GM12801 (cell line): ENCODE results near the gene TSPAN9.

Experiments
- TF ChIP-seq, protein P1 (sequence below): IDR thresholded peaks from one replicate; pipeline ENCODE4 v1.5.1; 2011; ENCODE audit warnings: control low read depth; ENCODE audit not compliant: insufficient read length; ENCODE audit errors: extremely low read depth

The TSPAN9 gene

GRCh38 chr12:3204730-3205531 is 127.8 kb downstream of the TSPAN9 start:
- TF ChIP-seq, protein P1, sequence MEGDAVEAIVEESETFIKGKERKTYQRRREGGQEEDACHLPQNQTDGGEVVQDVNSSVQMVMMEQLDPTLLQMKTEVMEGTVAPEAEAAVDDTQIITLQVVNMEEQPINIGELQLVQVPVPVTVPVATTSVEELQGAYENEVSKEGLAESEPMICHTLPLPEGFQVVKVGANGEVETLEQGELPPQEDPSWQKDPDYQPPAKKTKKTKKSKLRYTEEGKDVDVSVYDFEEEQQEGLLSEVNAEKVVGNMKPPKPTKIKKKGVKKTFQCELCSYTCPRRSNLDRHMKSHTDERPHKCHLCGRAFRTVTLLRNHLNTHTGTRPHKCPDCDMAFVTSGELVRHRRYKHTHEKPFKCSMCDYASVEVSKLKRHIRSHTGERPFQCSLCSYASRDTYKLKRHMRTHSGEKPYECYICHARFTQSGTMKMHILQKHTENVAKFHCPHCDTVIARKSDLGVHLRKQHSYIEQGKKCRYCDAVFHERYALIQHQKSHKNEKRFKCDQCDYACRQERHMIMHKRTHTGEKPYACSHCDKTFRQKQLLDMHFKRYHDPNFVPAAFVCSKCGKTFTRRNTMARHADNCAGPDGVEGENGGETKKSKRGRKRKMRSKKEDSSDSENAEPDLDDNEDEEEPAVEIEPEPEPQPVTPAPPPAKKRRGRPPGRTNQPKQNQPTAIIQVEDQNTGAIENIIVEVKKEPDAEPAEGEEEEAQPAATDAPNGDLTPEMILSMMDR = no peak

- TF ChIP-seq, protein P1 = no peak
Observed at GRCh38 chr12:3205742-3206519, 128.8 kb downstream of the TSPAN9 start.

GRCh38 chr12:3206536-3207072 is 129.4 kb downstream of the TSPAN9 start:
- TF ChIP-seq, protein P1 = no peak

DNA sequence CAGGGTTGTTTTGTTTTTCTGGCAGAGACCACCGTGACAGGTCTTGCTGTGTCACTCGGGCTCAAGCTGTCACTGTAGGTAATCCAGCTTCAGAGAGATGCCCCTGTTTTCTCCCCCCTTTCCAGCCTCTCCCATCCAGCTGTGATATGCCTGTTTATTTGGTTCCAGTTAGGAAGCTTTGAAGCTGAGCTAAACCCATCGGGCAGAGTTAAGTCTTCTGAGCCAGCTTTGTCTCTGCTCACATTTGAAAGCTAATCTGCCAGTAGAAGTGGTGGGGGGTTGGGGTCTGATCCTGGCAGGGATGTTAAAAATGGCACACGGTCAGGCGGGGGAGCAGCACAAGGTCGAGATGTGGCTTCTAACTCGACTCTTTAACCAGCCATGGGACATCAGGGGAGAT is 130.0 kb downstream of the TSPAN9 start:
- TF ChIP-seq, protein P1 = no peak

DNA sequence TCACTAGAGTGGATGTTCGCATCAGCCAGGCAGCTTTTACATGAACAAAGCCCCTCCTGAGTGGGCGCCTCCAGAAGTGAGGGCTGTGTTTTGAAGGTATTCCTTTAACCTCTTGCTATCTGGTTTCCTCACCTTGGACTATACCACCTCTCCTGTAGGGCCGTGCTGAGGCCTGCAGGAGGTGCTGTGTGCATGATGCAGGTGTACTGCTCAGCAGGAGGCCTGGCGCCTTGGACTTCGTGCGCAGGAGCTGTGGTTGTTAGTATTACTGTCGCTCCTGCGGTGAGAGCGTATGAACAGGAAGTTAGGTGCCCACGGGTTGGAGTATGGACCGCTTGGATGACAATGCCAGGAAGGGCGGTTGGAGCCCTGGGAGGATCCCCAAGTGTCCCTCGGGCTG is 130.7 kb downstream of the TSPAN9 start:
- TF ChIP-seq, protein P1 = no peak

DNA sequence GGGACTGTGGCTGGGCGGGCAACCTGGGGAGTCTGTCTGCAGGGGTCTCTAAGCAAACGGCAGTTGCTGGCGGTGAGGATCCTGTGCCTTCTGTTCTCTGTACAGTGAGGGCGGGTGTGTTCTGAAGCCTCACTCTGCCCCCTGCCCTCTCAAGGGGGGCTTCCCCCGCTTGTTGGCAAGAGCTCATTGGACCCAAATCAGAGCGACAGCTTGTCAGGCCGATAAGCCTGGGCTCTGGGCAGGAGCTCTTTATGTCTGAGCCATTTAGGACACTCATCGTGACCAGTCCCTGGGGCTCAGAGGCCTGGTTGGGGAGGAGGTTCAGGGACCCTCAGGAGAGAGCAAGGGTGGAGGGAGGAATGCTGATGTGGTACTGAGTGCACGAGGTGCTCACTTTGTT is 136.0 kb downstream of the TSPAN9 start:
- TF ChIP-seq, protein P1 = no peak

DNA sequence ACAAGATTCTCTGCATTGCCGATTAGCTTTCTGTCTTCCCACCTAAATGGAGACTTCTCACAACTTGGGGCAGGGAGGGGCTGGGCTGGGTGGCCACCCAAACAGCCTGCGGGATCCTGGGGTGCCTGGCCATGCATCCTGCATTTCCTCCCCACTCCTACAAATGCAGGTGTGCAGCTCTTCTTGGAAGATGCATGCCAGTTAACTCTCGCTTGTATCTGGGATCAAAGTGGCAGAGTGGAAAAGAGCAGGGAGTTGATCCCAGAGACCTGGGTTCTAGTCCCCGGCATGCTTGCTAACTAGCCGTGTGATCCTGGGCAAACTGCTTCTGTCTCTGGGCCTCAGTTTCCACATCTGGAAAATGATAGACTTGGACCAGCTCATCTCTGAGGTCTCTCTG is 136.6 kb downstream of the TSPAN9 start:
- TF ChIP-seq, protein P1 = no peak
